Peyer's patch (tissue), 4 donors: Measurements from ENCODE around the gene ATP5F1E. TPM values are rescaled to one million over a fixed set of nuclear protein-coding genes. Genes with fewer than 3 reads are reported as not detected.

Experiments used
- DNase-seq, 3 donors: peaks; one replicate each; pipeline ENCODE4 v3.0.0-alpha.2; 2017 to 2019
- H3K27ac ChIP-seq, 4 donors: fragments of 200-600 bp; sonication (generic); one replicate each; pipeline ENCODE4 v1.5.1; 2016 to 2019
- H3K27me3 ChIP-seq, 2 donors: fragments of 200-600 bp; sonication (generic); one replicate each; pipeline ENCODE4 v1.5.1; 2019
- H3K36me3 ChIP-seq, 3 donors: fragments of 200-600 bp; sonication (generic); one replicate each; pipeline ENCODE4 v1.5.1; 2016 to 2019
- H3K4me1 ChIP-seq, 4 donors: fragments of 200-600 bp; sonication (generic); one replicate each; pipeline ENCODE4 v1.5.1; 2016 to 2019
- H3K4me3 ChIP-seq, 4 donors: fragments of 200-600 bp; sonication (generic); 1 replicate in 3 of 4; 2 replicates in 1 of 4; pipeline ENCODE4 v1.5.1; 2016 to 2019; ENCODE audit warnings: mild to moderate bottlenecking in 1 of 4
- H3K9me3 ChIP-seq, 4 donors: fragments of 200-600 bp; sonication (generic); one replicate each; pipeline ENCODE4 v1.5.1; 2016 to 2019; ENCODE audit warnings: mild to moderate bottlenecking in 1 of 4
- CTCF ChIP-seq, 6 experiments: fragments of 450-650 bp in 4 of 6; fragments of 200-600 bp in 2 of 6; sonication (generic) in 1 of 6; IDR thresholded peaks; one replicate each; pipeline ENCODE4 v1.5.1; 2017 to 2019; ENCODE audit warnings: antibody characterized with exemption in 6 of 6, mild to moderate bottlenecking in 3 of 6, moderate library complexity in 1 of 6
- POLR2A ChIP-seq, 2 donors: fragments of 450-650 bp; IDR thresholded peaks; one replicate each; pipeline ENCODE4 v1.5.1; 2017; ENCODE audit warnings: antibody characterized with exemption in 2 of 2, mild to moderate bottlenecking in 2 of 2, moderate library complexity in 2 of 2
- total RNA-seq, 4 donors: library from RNA; depleted of rRNA; stranded (reverse); fragments of >200 nt; gene quantifications; one replicate each; pipeline ENCODE4 v1.1.0, GENCODE V29; 2016

Gene ATP5F1E
- total RNA-seq, 4 donors from 2014 or later = 20.6 to 34.0 (median 26.8) TPM

GRCh38 chr20:59074456-59074855 lies 42.3 kb upstream of the ATP5F1E start:
- no peaks in the 10 kb centered on the region for H3K4me1 ChIP-seq
- H3K9me3 ChIP-seq = no peaks in the 10 kb centered on the region
- H3K4me3 ChIP-seq = no peak overlapping the region
- no peak overlapping the region for H3K27ac ChIP-seq
- TF ChIP-seq CTCF (IDR thresholded peaks at IDR 0.05) (no peak), POLR2A (IDR thresholded peaks at IDR 0.05) (no peak)
- no peak for DNase-seq
- H3K36me3 ChIP-seq = no peaks in the 10 kb centered on the region
- no peaks in the 10 kb centered on the region for H3K27me3 ChIP-seq

GRCh38 chr20:59073582-59073981 lies 41.4 kb upstream of the ATP5F1E start:
- DNase-seq = no peak
- H3K36me3 ChIP-seq = no peaks in the 10 kb centered on the region
- no peak overlapping the region for H3K4me3 ChIP-seq
- no peaks in the 10 kb centered on the region for H3K4me1 ChIP-seq
- H3K27me3 ChIP-seq = no peaks in the 10 kb centered on the region
- TF ChIP-seq POLR2A (IDR thresholded peaks at IDR 0.05) (no peak), CTCF (IDR thresholded peaks at IDR 0.05) (no peak)
- no peaks in the 10 kb centered on the region for H3K9me3 ChIP-seq
- no peak overlapping the region for H3K27ac ChIP-seq

- H3K4me3 ChIP-seq = no peak overlapping the region
- no peaks in the 10 kb centered on the region for H3K9me3 ChIP-seq
- H3K4me1 ChIP-seq = no peaks in the 10 kb centered on the region
- no peak for DNase-seq
- H3K27me3 ChIP-seq = no peaks in the 10 kb centered on the region
- H3K36me3 ChIP-seq = no peaks in the 10 kb centered on the region
- H3K27ac ChIP-seq = no peak overlapping the region
- TF ChIP-seq CTCF (IDR thresholded peaks at IDR 0.05) = no peak
Observed at GRCh38 chr20:59071216-59071615, 39.1 kb upstream of the ATP5F1E start.

- Histone ChIP-seq H3K9me3 (no peaks in the 10 kb centered on the region), H3K27ac (no peak overlapping the region), H3K4me3 (no peak overlapping the region), H3K27me3 (no peaks in the 10 kb centered on the region), H3K4me1 (no peaks in the 10 kb centered on the region), H3K36me3 (no peaks in the 10 kb centered on the region)
- no peak for DNase-seq
- TF ChIP-seq POLR2A (IDR thresholded peaks at IDR 0.05) (no peak), CTCF (IDR thresholded peaks at IDR 0.05) (no peak)
Observed at GRCh38 chr20:59069026-59069425, 36.9 kb upstream of the ATP5F1E start.

- TF ChIP-seq CTCF (IDR thresholded peaks at IDR 0.05) (no peak), POLR2A (IDR thresholded peaks at IDR 0.05) (no peak)
- Histone ChIP-seq H3K4me1 (no peaks in the 10 kb centered on the region), H3K27ac (no peak overlapping the region), H3K9me3 (no peaks in the 10 kb centered on the region), H3K27me3 (no peaks in the 10 kb centered on the region), H3K36me3 (no peaks in the 10 kb centered on the region), H3K4me3 (no peak overlapping the region)
- DNase-seq = no peak
Observed at GRCh38 chr20:59068534-59068933, 36.4 kb upstream of the ATP5F1E start.

- Histone ChIP-seq H3K36me3 (no peaks in the 10 kb centered on the region), H3K4me3 (no peak overlapping the region), H3K27ac (peak overlapping the region in 1 of 4 donors; percentile 32), H3K27me3 (no peaks in the 10 kb centered on the region), H3K9me3 (no peaks in the 10 kb centered on the region), H3K4me1 (no peaks in the 10 kb centered on the region)
- DNase-seq = no peak
- TF ChIP-seq CTCF (IDR thresholded peaks at IDR 0.05) (no peak), POLR2A (IDR thresholded peaks at IDR 0.05) (no peak)
Observed at GRCh38 chr20:59064214-59064722, 32.1 kb upstream of the ATP5F1E start.
